HG03060 (cell line): Measurements from ENCODE around the gene ASPSCR1.

ENCODE experiments used
- ATAC-seq: cut with Tn5 transposase; IDR thresholded peaks from one replicate; pipeline ENCODE4 v1.9.1; 2021; ENCODE audit warnings: low read depth, moderate number of reproducible peaks; ENCODE audit not compliant: unreplicated experiment

Gene ASPSCR1

GRCh38 chr17:81959362-81960129 is 17.9 kb upstream of the ASPSCR1 start:
- ATAC-seq: no peak

GRCh38 chr17:81960130-81960958 is 17.1 kb upstream of the ASPSCR1 start:
- ATAC-seq: no peak

- no peak for ATAC-seq
Observed at GRCh38 chr17:81961087-81961511, 16.3 kb upstream of the ASPSCR1 start, which contains the start of gene NOTUM. Gene NOTUM, minus strand, starts transcription at chr17:81961187. Its CDS starts 278 bp downstream, at chr17:81960909.

- no peak for ATAC-seq
Observed at GRCh38 chr17:81961521-81962498, 15.6 kb upstream of the ASPSCR1 start.

GRCh38 chr17:81962499-81963441 is 14.7 kb upstream of the ASPSCR1 start:
- ATAC-seq: no peak

GRCh38 chr17:81964081-81964849 is 13.2 kb upstream of the ASPSCR1 start:
- no peak for ATAC-seq

GRCh38 chr17:81966343-81967243 is 10.8 kb upstream of the ASPSCR1 start:
- no peak for ATAC-seq

GRCh38 chr17:81967244-81967532 is 10.2 kb upstream of the ASPSCR1 start:
- ATAC-seq: no peak

GRCh38 chr17:81967533-81968395 is 9.7 kb upstream of the ASPSCR1 start:
- no peak for ATAC-seq

GRCh38 chr17:81968396-81968745 is 9.1 kb upstream of the ASPSCR1 start:
- no peak for ATAC-seq

GRCh38 chr17:81968850-81969812 is 8.3 kb upstream of the ASPSCR1 start:
- ATAC-seq: no peak

GRCh38 chr17:81973432-81973831 is 4.0 kb upstream of the ASPSCR1 start:
- no peak for ATAC-seq

- peak; percentile 7 for ATAC-seq
Observed at GRCh38 chr17:81976332-81977210, 858 bp upstream of the ASPSCR1 start.

GRCh38 chr17:81978524-81979298 is 1.3 kb downstream of the ASPSCR1 start:
- no peak for ATAC-seq
